BLaER1 treated with 17β-estradiol and CSF1 and Interleukin-3, amounts not matched to agents 10 nM and 100 nM (cell line): ENCODE results near the gene TTC7B.

ENCODE experiments used
- H3K27ac ChIP-seq, 11 experiments: shearing (Covaris generic); formaldehyde crosslinking; 2 replicates each; pipeline ENCODE4 v1.8.1; 2022
- H3K27me3 ChIP-seq, 11 experiments: shearing (Covaris generic); formaldehyde crosslinking; 2 replicates each; pipeline ENCODE4 v1.8.1; 2022
- H3K36me3 ChIP-seq, 11 experiments: shearing (Covaris generic); formaldehyde crosslinking; 2 replicates each; pipeline ENCODE4 v1.8.1; 2022
- H3K4me1 ChIP-seq, 10 experiments: shearing (Covaris generic); formaldehyde crosslinking; 2 replicates each; pipeline ENCODE4 v1.8.1; 2022
- H3K4me2 ChIP-seq, 11 experiments: shearing (Covaris generic); formaldehyde crosslinking; 2 replicates each; pipeline ENCODE4 v1.8.1; 2022
- H3K4me3 ChIP-seq, 10 experiments: shearing (Covaris generic); formaldehyde crosslinking; 2 replicates each; pipeline ENCODE4 v1.8.1; 2022
- H3K9ac ChIP-seq, 11 experiments: shearing (Covaris generic); formaldehyde crosslinking; 2 replicates each; pipeline ENCODE4 v1.8.1; 2022
- H3K9me3 ChIP-seq, 11 experiments: shearing (Covaris generic); formaldehyde crosslinking; replicated peaks in 1 of 11; 2 replicates each; pipeline ENCODE4 v1.8.1; 2022
- H4K20me1 ChIP-seq, 11 experiments: shearing (Covaris generic); formaldehyde crosslinking; 2 replicates each; pipeline ENCODE4 v1.8.1; 2022
- Cebpa-rat ChIP-seq, 11 experiments: shearing (Covaris generic); IDR thresholded peaks; 2 replicates each; pipeline ENCODE4 v1.8.1; 2022

TTC7B gene

GRCh38 chr14:90521930-90522483 lies 294.2 kb downstream of the TTC7B start:
- H3K36me3 ChIP-seq, result no peaks in the 10 kb centered on the region; a peak in 1 of 22 replicates
- TF ChIP-seq Cebpa-rat (IDR thresholded peaks at IDR 0.05), result no peak
- peak overlapping the region in 9 of 11 experiments; percentile 48 to 82 (median 69); a peak in 17 of 22 replicates for H3K4me2 ChIP-seq
- H3K9ac ChIP-seq, result peak overlapping the region in 3 of 11 experiments; percentile 11 to 46 (median 28); a peak in 1 of 22 replicates
- peak overlapping the region in 2 of 11 experiments; percentile 1 to 31; a peak in 2 of 22 replicates for H3K27ac ChIP-seq
- H4K20me1 ChIP-seq, result no peaks in the 10 kb centered on the region
- H3K4me1 ChIP-seq, result peaks cover 30 to 61% (median 47%) of the 10 kb centered on the region in 10 experiments
- H3K9me3 ChIP-seq, result peaks cover 12 to 23% (median 17%) of the 10 kb centered on the region in 11 experiments
- no peaks in the 10 kb centered on the region for H3K27me3 ChIP-seq
- no peak overlapping the region for H3K4me3 ChIP-seq

- TF ChIP-seq Cebpa-rat (IDR thresholded peaks at IDR 0.05), result no peak
- peak overlapping the region in 2 of 11 experiments; percentile 2 to 12; a peak in 2 of 22 replicates for H3K9ac ChIP-seq
- H3K36me3 ChIP-seq, result no peaks in the 10 kb centered on the region
- H3K27me3 ChIP-seq, result no peaks in the 10 kb centered on the region
- H3K9me3 ChIP-seq, result peaks cover 5 to 16% (median 10%) of the 10 kb centered on the region in 11 experiments
- H3K4me3 ChIP-seq, result no peak overlapping the region
- peaks cover 30 to 63% (median 47%) of the 10 kb centered on the region in 10 experiments for H3K4me1 ChIP-seq
- H4K20me1 ChIP-seq, result no peaks in the 10 kb centered on the region
- H3K27ac ChIP-seq, result peak overlapping the region in 2 of 11 experiments; percentile 1 to 2; a peak in 1 of 22 replicates
- H3K4me2 ChIP-seq, result peak overlapping the region in 9 of 11 experiments; percentile 7 to 82 (median 69); a peak in 17 of 22 replicates
These were observed 294.9 kb downstream of the TTC7B start for GRCh38 chr14:90521084-90521929.

DNA sequence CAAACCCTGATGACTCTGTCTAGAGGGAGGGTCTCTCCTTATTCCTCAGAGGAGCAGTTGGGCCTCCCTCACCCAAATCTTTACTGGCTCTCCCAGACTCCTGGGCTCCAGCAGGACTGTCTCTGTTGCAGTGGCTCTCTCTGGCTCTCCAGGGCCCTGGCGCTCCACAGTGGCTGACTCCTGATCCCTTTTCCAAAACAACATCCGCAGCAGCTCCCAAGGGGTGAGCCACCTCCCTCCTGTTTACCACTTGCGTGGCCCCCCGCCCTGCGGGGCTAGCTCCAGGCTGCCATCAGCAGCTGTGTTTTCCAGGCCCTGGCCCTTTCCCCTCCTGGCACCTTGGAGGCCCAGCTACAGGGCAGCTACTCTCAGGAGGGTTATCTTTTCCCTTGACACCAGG lies 295.9 kb downstream of the TTC7B start:
- H3K27me3 ChIP-seq, result no peaks in the 10 kb centered on the region
- H3K9me3 ChIP-seq, result peaks cover 0 to 9% (median 5%) of the 10 kb centered on the region in 11 experiments; a peak in 7 of 22 replicates
- no peaks in the 10 kb centered on the region for H4K20me1 ChIP-seq
- H3K4me3 ChIP-seq, result no peak overlapping the region
- H3K4me2 ChIP-seq, result peak overlapping the region in 8 of 11 experiments; percentile 37 to 82 (median 65); a peak in 17 of 22 replicates
- TF ChIP-seq Cebpa-rat (IDR thresholded peaks at IDR 0.05), result no peak
- peaks cover 30 to 63% (median 47%) of the 10 kb centered on the region in 10 experiments for H3K4me1 ChIP-seq
- H3K27ac ChIP-seq, result peak overlapping the region in 3 of 11 experiments; percentile 1 to 2 (median 2); a peak in 1 of 22 replicates
- no peaks in the 10 kb centered on the region for H3K36me3 ChIP-seq
- H3K9ac ChIP-seq, result peak overlapping the region in 2 of 11 experiments; percentile 2 to 12; a peak in 1 of 22 replicates

- H3K9ac ChIP-seq, result no peak overlapping the region
- no peak overlapping the region for H3K27ac ChIP-seq
- no peak for TF ChIP-seq Cebpa-rat (IDR thresholded peaks at IDR 0.05)
- peaks cover 27 to 64% (median 45%) of the 10 kb centered on the region in 10 experiments for H3K4me1 ChIP-seq
- H3K36me3 ChIP-seq, result no peaks in the 10 kb centered on the region
- H3K4me2 ChIP-seq, result no peak overlapping the region
- H4K20me1 ChIP-seq, result no peaks in the 10 kb centered on the region
- H3K27me3 ChIP-seq, result no peaks in the 10 kb centered on the region
- H3K9me3 ChIP-seq, result peaks cover 0 to 7% (median 5%) of the 10 kb centered on the region in 11 experiments; a peak in 7 of 22 replicates
- H3K4me3 ChIP-seq, result no peak overlapping the region
These were observed 296.8 kb downstream of the TTC7B start for GRCh38 chr14:90519262-90519920.

DNA sequence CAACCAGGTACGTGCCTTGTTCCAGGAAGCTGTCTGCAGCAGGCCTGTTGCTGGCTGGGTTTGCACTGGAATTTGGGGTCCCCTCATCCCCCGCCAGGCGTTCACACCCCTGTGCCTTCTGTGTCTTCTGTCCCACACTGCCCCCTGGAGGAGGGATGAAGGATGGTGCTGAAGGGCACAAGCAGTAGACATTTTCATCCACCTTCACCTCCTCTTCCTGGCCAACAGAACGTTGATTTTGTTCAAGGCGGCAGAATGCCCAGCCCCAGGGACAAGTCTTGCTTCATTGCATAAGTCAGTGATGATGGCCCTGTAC lies 297.3 kb downstream of the TTC7B start:
- H4K20me1 ChIP-seq, result no peaks in the 10 kb centered on the region
- H3K4me3 ChIP-seq, result no peak overlapping the region
- no peak overlapping the region for H3K27ac ChIP-seq
- peaks cover 0 to 7% (median 5%) of the 10 kb centered on the region in 11 experiments; a peak in 7 of 22 replicates for H3K9me3 ChIP-seq
- H3K27me3 ChIP-seq, result no peaks in the 10 kb centered on the region
- H3K4me2 ChIP-seq, result no peak overlapping the region
- no peak for TF ChIP-seq Cebpa-rat (IDR thresholded peaks at IDR 0.05)
- peaks cover 22 to 64% (median 42%) of the 10 kb centered on the region in 10 experiments for H3K4me1 ChIP-seq
- no peaks in the 10 kb centered on the region for H3K36me3 ChIP-seq
- H3K9ac ChIP-seq, result no peak overlapping the region

DNA sequence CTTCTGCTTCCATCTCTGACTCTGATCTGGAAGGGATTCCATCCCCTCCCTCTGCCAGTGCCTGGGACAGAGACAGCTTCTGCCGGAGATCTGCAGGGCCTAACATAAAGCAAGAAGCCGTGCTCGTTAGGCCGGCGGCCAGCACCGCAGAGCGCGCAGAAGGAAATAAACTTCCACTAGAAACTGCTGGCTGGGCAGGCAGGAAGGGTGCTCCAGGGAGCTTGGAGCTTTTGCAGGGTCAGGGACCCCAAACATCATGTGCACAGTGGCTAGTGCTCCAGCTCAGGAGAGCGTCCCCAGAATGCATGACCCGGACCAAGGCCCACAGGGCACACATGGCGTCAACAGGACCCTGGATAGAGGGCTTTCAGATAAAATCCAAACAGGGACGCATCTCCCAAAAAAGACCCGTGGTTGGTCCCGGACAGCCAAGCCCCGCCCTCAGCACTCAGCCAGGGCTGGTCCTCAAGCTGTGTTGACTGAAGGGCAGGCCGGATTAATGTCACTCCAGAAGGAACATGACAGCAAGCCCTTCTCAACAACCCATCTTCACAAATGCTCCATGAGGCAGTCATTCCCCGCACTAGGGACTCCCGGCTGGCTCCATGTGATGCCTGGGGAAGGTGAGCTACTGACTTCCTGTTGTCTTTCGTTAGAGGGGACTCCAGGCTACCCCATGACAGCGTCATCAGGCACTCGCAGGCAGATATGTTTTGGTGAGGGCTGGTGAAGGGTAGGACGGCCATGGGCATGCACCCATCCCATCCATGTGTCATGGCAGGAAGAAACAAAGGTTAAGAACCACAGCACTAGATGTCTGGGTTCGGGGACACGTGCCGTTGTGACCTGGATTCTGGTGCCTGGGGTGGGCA lies 297.9 kb downstream of the TTC7B start:
- Histone ChIP-seq H3K4me1 (peaks cover 18 to 64% (median 42%) of the 10 kb centered on the region in 10 experiments), H3K9ac (0 out of 22 replicates have a peak overlapping the region, but pooled peaks of 1 of the 11 experiments have one; percentile 13), H3K4me2 (peak overlapping the region in 5 of 11 experiments; percentile 16 to 57 (median 31); a peak in 6 of 22 replicates), H3K4me3 (no peak overlapping the region), H4K20me1 (no peaks in the 10 kb centered on the region), H3K27ac (no peak overlapping the region), H3K27me3 (no peaks in the 10 kb centered on the region), H3K9me3 (peaks cover 0 to 7% (median 5%) of the 10 kb centered on the region in 11 experiments; a peak in 7 of 22 replicates), H3K36me3 (no peaks in the 10 kb centered on the region)
- no peak for TF ChIP-seq Cebpa-rat (IDR thresholded peaks at IDR 0.05)

- H3K4me2 ChIP-seq, result peak overlapping the region in 6 of 11 experiments; percentile 3 to 57 (median 24); a peak in 7 of 22 replicates
- H3K27me3 ChIP-seq, result no peaks in the 10 kb centered on the region
- no peaks in the 10 kb centered on the region for H4K20me1 ChIP-seq
- no peak overlapping the region for H3K4me3 ChIP-seq
- H3K9ac ChIP-seq, result no peak overlapping the region
- no peak overlapping the region for H3K27ac ChIP-seq
- no peaks in the 10 kb centered on the region for H3K36me3 ChIP-seq
- no peak for TF ChIP-seq Cebpa-rat (IDR thresholded peaks at IDR 0.05)
- H3K9me3 ChIP-seq, result peaks cover 0 to 7% (median 5%) of the 10 kb centered on the region in 11 experiments; a peak in 7 of 22 replicates
- peaks cover 11 to 64% (median 42%) of the 10 kb centered on the region in 10 experiments for H3K4me1 ChIP-seq
These were observed 299.0 kb downstream of the TTC7B start for GRCh38 chr14:90517076-90517841.
